Testis (tissue), 2 donors: ENCODE measurements around the gene JCAD.

Source experiments
- POLR2A ChIP-seq: fragments of 450-650 bp; IDR thresholded peaks from one replicate; pipeline ENCODE4 v1.6.1; 2017; ENCODE audit warnings: antibody characterized with exemption, mild to moderate bottlenecking, moderate library complexity
- TF ChIP-seq, protein P1 (sequence below), 3 experiments: fragments of 450-650 bp in 2 of 3; fragments of 200-600 bp in 1 of 3; sonication (generic) in 1 of 3; IDR thresholded peaks; one replicate each; pipeline ENCODE4 v1.5.1; 2016 to 2019; ENCODE audit warnings: antibody characterized with exemption in 3 of 3, mild to moderate bottlenecking in 2 of 3, moderate library complexity in 1 of 3

DNA sequence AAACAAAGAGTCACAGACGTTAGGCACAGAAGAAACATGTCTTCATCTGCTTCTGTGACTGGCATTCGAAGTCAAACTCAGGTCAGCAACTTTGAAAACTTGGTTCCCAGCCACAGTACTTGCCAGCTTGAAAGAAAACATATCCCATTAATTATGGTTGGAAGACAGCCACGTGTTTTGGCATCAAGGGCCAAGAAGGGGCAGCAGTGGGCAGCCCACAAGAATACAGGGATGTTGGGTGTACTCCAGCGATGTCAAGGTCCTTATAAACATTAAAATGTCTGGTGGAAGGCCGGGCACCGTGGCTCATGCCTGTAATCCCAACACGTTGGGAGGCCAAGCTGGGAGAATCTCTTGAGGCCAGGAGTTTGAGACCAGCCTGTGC is 29.5 kb downstream of the JCAD start:
- TF ChIP-seq, protein P1, sequence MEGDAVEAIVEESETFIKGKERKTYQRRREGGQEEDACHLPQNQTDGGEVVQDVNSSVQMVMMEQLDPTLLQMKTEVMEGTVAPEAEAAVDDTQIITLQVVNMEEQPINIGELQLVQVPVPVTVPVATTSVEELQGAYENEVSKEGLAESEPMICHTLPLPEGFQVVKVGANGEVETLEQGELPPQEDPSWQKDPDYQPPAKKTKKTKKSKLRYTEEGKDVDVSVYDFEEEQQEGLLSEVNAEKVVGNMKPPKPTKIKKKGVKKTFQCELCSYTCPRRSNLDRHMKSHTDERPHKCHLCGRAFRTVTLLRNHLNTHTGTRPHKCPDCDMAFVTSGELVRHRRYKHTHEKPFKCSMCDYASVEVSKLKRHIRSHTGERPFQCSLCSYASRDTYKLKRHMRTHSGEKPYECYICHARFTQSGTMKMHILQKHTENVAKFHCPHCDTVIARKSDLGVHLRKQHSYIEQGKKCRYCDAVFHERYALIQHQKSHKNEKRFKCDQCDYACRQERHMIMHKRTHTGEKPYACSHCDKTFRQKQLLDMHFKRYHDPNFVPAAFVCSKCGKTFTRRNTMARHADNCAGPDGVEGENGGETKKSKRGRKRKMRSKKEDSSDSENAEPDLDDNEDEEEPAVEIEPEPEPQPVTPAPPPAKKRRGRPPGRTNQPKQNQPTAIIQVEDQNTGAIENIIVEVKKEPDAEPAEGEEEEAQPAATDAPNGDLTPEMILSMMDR (IDR thresholded peaks at IDR 0.05), result no peak
- TF ChIP-seq POLR2A, result no peak
